Panc1 (cell line): ENCODE data around the gene MAP3K6. TPM values are rescaled to one million over a fixed set of nuclear protein-coding genes. Genes with fewer than 3 reads are reported as not detected.

ENCODE experiments used
- ATAC-seq: fragments of 200-7000 bp; cut with Tn5 transposase; 2 replicates; pipeline ENCODE4 v1.9.1; 2020; ENCODE audit warnings: mild to moderate bottlenecking, moderate library complexity
- BruUV-seq: library from RNA; stranded (reverse); fragments of 400-500 nt; replicated peaks from 2 replicates; lab custom pipeline; 2021; lab: Mats Ljungman, UMichigan
- CTCF ChIA-PET: fragments of 300-600 bp; sonication (Branson Sonifier 250); formaldehyde crosslinking; loops from one replicate; lab custom pipeline; 2022; ENCODE audit warnings: antibody characterized with exemption; lab: Charles Lee
- POLR2A ChIA-PET: fragments of 300-600 bp; sonication (Branson Sonifier 250); formaldehyde crosslinking; loops from one replicate; lab custom pipeline; 2022; ENCODE audit warnings: antibody characterized with exemption; lab: Charles Lee
- DNase-seq: peaks from one replicate; pipeline ENCODE4 v3.0.0-alpha.2; 2010; ENCODE audit warnings: low read depth, low spot score
- H3K27ac ChIP-seq: 2 replicates; pipeline ENCODE4 v1.5.1; 2011; ENCODE audit warnings: mild to moderate bottlenecking, low read length, inconsistent platforms
- H3K27me3 ChIP-seq: fragments of 200-500 bp; sonication (Bioruptor generic); 2 replicates; pipeline ENCODE4 v1.6.0; 2014; ENCODE audit warnings: low read length, inconsistent platforms; ENCODE audit not compliant: control insufficient read depth, insufficient read depth
- H3K36me3 ChIP-seq: fragments of 200-500 bp; sonication (Bioruptor generic); 2 replicates; pipeline ENCODE4 v1.5.1; 2014; ENCODE audit warnings: inconsistent platforms, mild to moderate bottlenecking, low read length, moderate library complexity; ENCODE audit not compliant: control insufficient read depth, insufficient read depth
- H3K4me1 ChIP-seq: 2 replicates; pipeline ENCODE4 v1.5.1; 2011; ENCODE audit warnings: inconsistent platforms, mild to moderate bottlenecking, low read length, moderate library complexity; ENCODE audit not compliant: control insufficient read depth, insufficient read depth
- H3K4me3 ChIP-seq, 2 experiments: 2 replicates each; pipeline ENCODE4 v1.5.1; 2011 to 2012; ENCODE audit warnings: low read depth in 2 of 2, low read length in 2 of 2, mild to moderate bottlenecking in 2 of 2, inconsistent platforms in 1 of 2, moderate library complexity in 1 of 2
- H3K9me3 ChIP-seq: fragments of 200-500 bp; sonication (Bioruptor generic); 2 replicates; pipeline ENCODE4 v1.5.1; 2014; ENCODE audit warnings: low read depth, mild to moderate bottlenecking, inconsistent platforms, low read length, moderate library complexity; ENCODE audit not compliant: control insufficient read depth, insufficient read depth
- CTCF ChIP-seq: fragments of 450-650 bp; IDR thresholded peaks from 2 replicates; pipeline ENCODE4 v1.5.1; 2017; ENCODE audit warnings: mild to moderate bottlenecking
- POLR2AphosphoS5 ChIP-seq: IDR thresholded peaks from 2 replicates; pipeline ENCODE4 v1.6.1; 2012; ENCODE audit warnings: mild to moderate bottlenecking, low read depth, low read length, moderate library complexity
- REST ChIP-seq, 2 experiments: IDR thresholded peaks; 2 replicates each; pipeline ENCODE4 v1.6.1; 2011 to 2012; ENCODE audit warnings: low read depth in 2 of 2, control low read depth in 1 of 2, low read length in 1 of 2, mild to moderate bottlenecking in 1 of 2, moderate library complexity in 1 of 2; ENCODE audit not compliant: insufficient read depth in 1 of 2
- SIN3A ChIP-seq: IDR thresholded peaks from 2 replicates; pipeline ENCODE4 v1.6.1; 2012; ENCODE audit warnings: low read depth, mild to moderate bottlenecking, low read length, moderate library complexity, borderline replicate concordance; ENCODE audit not compliant: insufficient read depth
- TCF7L2 ChIP-seq: IDR thresholded peaks from 2 replicates; pipeline ENCODE4 v1.6.1; 2011; ENCODE audit warnings: mild to moderate bottlenecking, low read depth, low read length, inconsistent platforms
- in situ Hi-C: cut with HindIII; loops from 2 replicates; pipeline ENCODE4 v1.10.0; 2016; ENCODE audit warnings: low sequenced_read_pairs, low pct_unique_long_range_greater_than_20kb
- intact Hi-C: fragments of 100-400 bp; cut with micrococcal nuclease; formaldehyde crosslinking; loops from one replicate; pipeline ENCODE4 v1.10.0; 2022; ENCODE audit not compliant: unreplicated experiment
- total RNA-seq: library from RNA; stranded (reverse); gene quantifications from one replicate; pipeline ENCODE4 v1.2.1, GENCODE V29; 2021; ENCODE audit not compliant: unreplicated experiment

MAP3K6 gene
- total RNA-seq, 1 experiment from 2014 or later = 56.9 TPM

DNA sequence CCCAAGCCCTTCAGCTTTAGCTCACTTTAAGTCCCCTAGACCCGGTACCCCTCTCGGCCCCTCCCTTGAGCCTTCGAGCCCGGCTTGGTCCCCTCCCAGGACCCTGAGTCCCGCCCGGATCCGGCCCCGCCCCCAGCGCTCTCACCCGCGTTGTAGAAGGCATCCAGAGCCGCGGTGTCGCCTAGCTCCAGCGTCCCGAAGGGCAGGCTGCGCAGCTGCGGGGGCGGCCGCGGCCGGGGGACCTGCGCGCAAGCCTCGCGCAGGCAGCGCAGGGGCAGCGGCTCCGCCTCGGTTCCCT lies 699 bp downstream of the MAP3K6 start:
- Histone ChIP-seq H3K36me3 (no peaks in the 10 kb centered on the region; the same call in 1 of the 2 replicates), H3K4me3 (peak overlapping the region; percentile 74 to 77), H3K27ac (peak overlapping the region; percentile 82), H3K9me3 (no peaks in the 10 kb centered on the region), H3K27me3 (no peaks in the 10 kb centered on the region), H3K4me1 (peaks cover 15% of the 10 kb centered on the region)
- BruUV-seq = no TSS peak
- DNase-seq (no peak), ATAC-seq (peak; percentile 87)
- intact Hi-C loops = no loop called here
- POLR2A ChIA-PET = interaction anchor here (0.6 to 1.0 kb wide), 4 partner anchors 9 to 304 kb away, joined by 3 to 4 read pairs (median 3); no protein-coding TSS in a partner anchor
- TF ChIP-seq SIN3A (0 out of 2 replicates have a peak, but pooled peaks have one; percentile 11), REST (IDR thresholded peaks at IDR 0.05; ENCODE audit: insufficient read depth in 1 of 2, low read depth in 2 of 2, low read length in 1 of 2) (no peak)
- in situ Hi-C loops = no loop called here
- CTCF ChIA-PET = interaction anchor here (0.6 to 2.3 kb wide), 12 partner anchors 8 to 1197 kb away, joined by 3 to 16 read pairs (median 6); partner anchors contain the start of gene ZNF593

GRCh38 chr1:27365372-27366112 lies 1.2 kb downstream of the MAP3K6 start:
- Histone ChIP-seq H3K27ac (peak overlapping the region; percentile 82), H3K4me1 (peaks cover 15% of the 10 kb centered on the region), H3K4me3 (peak overlapping the region; percentile 74 to 77), H3K27me3 (no peaks in the 10 kb centered on the region), H3K9me3 (no peaks in the 10 kb centered on the region), H3K36me3 (no peaks in the 10 kb centered on the region; the same call in 1 of the 2 replicates)
- DNase-seq = peak; percentile 87
- BruUV-seq = no TSS peak
- intact Hi-C loops (no loop called here), in situ Hi-C loops (no loop called here)
- ChIA-PET CTCF (interaction anchor here (0.5 to 2.3 kb wide), 15 partner anchors 8 to 1196 kb away, joined by 3 to 16 read pairs (median 6); partner anchors contain the start of genes SLC9A1 and ZNF593), POLR2A (interaction anchor here (0.6 to 1.0 kb wide), 4 partner anchors 10 to 209 kb away, joined by 3 to 10 read pairs (median 3); no protein-coding TSS in a partner anchor)
- ATAC-seq = peak; percentile 86
- no peak for TF ChIP-seq REST (IDR thresholded peaks at IDR 0.05; ENCODE audit: insufficient read depth in 1 of 2, low read depth in 2 of 2, low read length in 1 of 2)
- TF ChIP-seq CTCF = no peak
- no peak; the same call in 1 of the 2 replicates for TF ChIP-seq POLR2AphosphoS5
- TF ChIP-seq SIN3A = no peak
- no peak for TF ChIP-seq TCF7L2
